Fibroblast of mammary gland (primary cell): ENCODE data around the gene LMNTD1.

Experiments
- DNase-seq: peaks from one replicate; pipeline ENCODE4 v3.0.0-alpha.2; 2010; ENCODE audit warnings: low read depth
- H3K4me3 ChIP-seq: 2 replicates; pipeline ENCODE4 v1.5.1; 2011; ENCODE audit warnings: low read depth, mild to moderate bottlenecking, low read length, moderate library complexity; ENCODE audit not compliant: control insufficient read depth
- CTCF ChIP-seq: conservative IDR thresholded peaks from 2 replicates; pipeline ENCODE4 v1.5.1; 2011; ENCODE audit warnings: low read depth, low read length, inconsistent platforms; ENCODE audit not compliant: control insufficient read depth, insufficient read depth

LMNTD1 gene

GRCh38 chr12:25482625-25483024 lies 70.5 kb downstream of the LMNTD1 start:
- no peak for TF ChIP-seq CTCF
- H3K4me3 ChIP-seq, result no peak overlapping the region
- DNase-seq, result peak; percentile 25

GRCh38 chr12:25480145-25480544 lies 72.9 kb downstream of the LMNTD1 start:
- DNase-seq, result no peak
- no peak for TF ChIP-seq CTCF
- H3K4me3 ChIP-seq, result no peak overlapping the region

- no peak for DNase-seq
- no peak overlapping the region for H3K4me3 ChIP-seq
- TF ChIP-seq CTCF, result no peak
These were observed 75.9 kb downstream of the LMNTD1 start for GRCh38 chr12:25477217-25477616.

GRCh38 chr12:25472453-25472852 lies 80.6 kb downstream of the LMNTD1 start:
- DNase-seq, result no peak
- no peak overlapping the region for H3K4me3 ChIP-seq
- TF ChIP-seq CTCF, result no peak

GRCh38 chr12:25469861-25470260 lies 83.2 kb downstream of the LMNTD1 start:
- no peak for TF ChIP-seq CTCF
- H3K4me3 ChIP-seq, result no peak overlapping the region
- DNase-seq, result no peak

GRCh38 chr12:25469368-25469767 lies 83.7 kb downstream of the LMNTD1 start:
- no peak for TF ChIP-seq CTCF
- H3K4me3 ChIP-seq, result no peak overlapping the region
- peak; percentile 8 for DNase-seq

GRCh38 chr12:25463521-25463920 lies 89.6 kb downstream of the LMNTD1 start:
- no peak for DNase-seq
- no peak for TF ChIP-seq CTCF
- H3K4me3 ChIP-seq, result no peak overlapping the region
